GM13976 (cell line): ENCODE results near the gene GNG13.

Experiments
- DNase-seq: peaks from one replicate; pipeline ENCODE4 v3.0.0; 2012; ENCODE audit warnings: low spot score
- in situ Hi-C: fragments of 300-500 bp; cut with MboI; formaldehyde crosslinking; loops from one replicate; pipeline ENCODE4 v1.12.0; 2022; ENCODE audit warnings: low sequenced_read_pairs, mixed read lengths, inconsistent platforms; ENCODE audit not compliant: unreplicated experiment
- TF ChIP-seq, protein P1 (sequence below): IDR thresholded peaks from 2 replicates; pipeline ENCODE4 v1.5.1; 2012; ENCODE audit warnings: borderline replicate concordance, mild to moderate bottlenecking; ENCODE audit not compliant: insufficient read depth; ENCODE audit errors: extremely low read depth, missing control alignments, control extremely low read depth

GNG13 gene

GRCh38 chr16:766008-766819, 34.3 kb downstream of the GNG13 start:
- no peak for DNase-seq
- TF ChIP-seq, protein P1, sequence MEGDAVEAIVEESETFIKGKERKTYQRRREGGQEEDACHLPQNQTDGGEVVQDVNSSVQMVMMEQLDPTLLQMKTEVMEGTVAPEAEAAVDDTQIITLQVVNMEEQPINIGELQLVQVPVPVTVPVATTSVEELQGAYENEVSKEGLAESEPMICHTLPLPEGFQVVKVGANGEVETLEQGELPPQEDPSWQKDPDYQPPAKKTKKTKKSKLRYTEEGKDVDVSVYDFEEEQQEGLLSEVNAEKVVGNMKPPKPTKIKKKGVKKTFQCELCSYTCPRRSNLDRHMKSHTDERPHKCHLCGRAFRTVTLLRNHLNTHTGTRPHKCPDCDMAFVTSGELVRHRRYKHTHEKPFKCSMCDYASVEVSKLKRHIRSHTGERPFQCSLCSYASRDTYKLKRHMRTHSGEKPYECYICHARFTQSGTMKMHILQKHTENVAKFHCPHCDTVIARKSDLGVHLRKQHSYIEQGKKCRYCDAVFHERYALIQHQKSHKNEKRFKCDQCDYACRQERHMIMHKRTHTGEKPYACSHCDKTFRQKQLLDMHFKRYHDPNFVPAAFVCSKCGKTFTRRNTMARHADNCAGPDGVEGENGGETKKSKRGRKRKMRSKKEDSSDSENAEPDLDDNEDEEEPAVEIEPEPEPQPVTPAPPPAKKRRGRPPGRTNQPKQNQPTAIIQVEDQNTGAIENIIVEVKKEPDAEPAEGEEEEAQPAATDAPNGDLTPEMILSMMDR: no peak
- in situ Hi-C loops: no loop called here

DNA sequence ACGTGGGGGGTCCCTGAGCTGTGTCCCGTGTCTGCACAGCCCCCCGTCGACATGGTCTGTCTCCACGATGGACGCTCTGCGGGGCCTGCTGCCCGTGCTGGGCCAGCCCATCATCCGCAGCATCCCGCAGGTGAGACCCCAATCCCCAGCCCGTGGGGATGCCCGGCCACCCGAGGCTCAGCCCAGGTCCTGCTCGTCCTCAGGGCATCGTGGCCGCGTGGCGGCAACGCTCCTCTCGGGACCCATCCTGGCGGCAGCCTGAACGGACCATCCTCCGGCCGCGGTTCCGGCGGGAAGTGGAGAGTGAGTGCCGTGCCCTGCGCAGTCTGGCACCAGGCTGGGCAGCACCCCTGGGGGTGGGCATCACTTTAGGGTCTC, 35.1 kb downstream of the GNG13 start:
- TF ChIP-seq, protein P1: no peak
- no peak for DNase-seq
- in situ Hi-C loops: no loop called here

DNA sequence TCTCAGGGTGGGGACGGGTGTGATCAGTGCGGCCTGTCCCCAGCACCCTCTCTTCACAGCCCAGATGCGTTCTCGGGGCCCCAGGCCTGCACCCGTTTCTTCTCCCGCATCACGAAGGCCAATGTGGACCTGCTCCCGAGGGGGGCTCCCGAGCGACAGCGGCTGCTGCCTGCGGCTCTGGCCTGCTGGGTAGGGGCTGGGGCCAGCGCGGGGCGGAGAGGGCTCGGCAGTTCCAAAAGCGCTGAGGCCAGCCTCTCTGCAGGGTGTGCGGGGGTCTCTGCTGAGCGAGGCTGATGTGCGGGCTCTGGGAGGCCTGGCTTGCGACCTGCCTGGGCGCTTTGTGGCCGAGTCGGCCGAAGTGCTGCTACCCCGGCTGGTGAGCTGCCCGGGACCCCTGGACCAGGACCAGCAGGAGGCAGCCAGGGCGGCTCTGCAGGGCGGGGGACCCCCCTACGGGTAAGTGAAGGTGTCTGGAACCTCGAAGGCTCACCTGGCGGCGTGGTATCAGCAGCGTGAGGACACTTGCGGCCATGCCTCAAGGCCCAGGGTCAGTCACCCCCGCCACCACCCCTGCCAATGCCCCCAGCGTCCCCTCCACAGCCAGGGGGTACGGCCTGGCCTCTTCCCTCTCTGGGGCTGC, 35.6 kb downstream of the GNG13 start:
- TF ChIP-seq, protein P1: no peak
- in situ Hi-C loops: no loop called here
- DNase-seq: no peak

DNA sequence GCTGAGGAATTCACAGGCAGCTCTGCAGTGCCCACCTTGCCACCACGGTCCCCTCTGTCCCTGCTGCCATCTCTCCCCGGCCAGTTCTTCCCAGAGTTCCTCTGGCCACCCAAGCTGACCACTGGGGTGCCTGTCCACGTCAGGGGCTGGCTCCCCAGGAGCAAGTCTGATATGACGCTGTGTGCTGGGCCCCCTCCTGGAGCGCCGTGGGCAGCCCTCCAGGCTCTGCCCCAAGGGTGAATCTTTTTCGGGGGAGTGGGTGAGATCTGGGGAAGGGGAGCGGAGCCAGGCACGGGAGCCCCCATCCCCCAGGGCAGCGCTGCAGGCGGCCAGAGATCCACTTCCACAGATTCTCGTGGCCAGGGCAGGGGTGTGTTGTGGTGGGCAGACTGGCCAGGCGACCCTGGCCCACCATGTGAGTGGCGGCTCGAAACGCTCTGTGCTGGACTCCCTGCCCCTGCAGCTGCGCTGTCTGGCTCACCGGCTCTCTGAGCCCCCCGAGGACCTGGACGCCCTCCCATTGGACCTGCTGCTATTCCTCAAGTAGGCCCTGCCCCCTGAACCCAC, 36.3 kb downstream of the GNG13 start:
- TF ChIP-seq, protein P1: no peak
- DNase-seq: no peak
- in situ Hi-C loops: no loop called here

DNA sequence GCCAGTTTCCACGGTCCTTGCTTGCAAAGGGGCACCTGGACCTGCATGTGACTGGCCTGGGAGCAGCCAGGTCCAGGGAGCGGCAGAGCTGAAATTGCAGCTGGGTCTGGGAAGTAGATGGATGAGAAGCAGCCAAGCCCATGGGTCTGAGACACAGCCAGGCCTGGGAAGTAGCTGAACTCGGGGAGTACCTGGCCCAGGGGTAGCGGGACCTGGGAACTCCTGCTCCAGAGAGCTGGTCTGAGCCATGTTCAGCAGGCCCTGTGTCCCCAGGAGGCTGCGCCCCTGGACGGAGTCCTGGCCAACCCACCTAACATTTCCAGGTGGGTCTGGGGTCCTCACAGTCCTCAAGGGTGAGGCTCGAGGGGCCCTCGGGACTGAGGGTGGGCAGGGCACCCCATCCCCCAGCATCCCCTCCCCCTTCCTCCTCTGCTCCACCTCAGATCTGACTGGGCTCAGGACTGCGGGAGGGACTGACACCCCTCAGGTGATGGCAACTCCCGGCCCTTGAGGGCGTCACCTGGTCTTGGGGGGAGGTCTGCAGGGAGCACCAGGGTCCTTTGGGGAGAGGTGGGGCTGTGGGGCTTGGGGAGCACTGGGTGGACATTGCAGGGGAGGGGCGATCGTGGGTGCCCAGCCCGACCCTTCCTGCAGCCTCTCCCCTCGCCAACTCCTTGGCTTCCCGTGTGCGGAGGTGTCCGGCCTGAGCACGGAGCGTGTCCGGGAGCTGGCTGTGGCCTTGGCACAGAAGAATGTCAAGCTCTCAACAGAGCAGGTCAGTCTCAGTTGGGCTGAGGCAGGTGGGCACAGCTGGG, 37.0 kb downstream of the GNG13 start:
- no peak for DNase-seq
- TF ChIP-seq, protein P1: no peak
- in situ Hi-C loops: no loop called here

- TF ChIP-seq, protein P1: no peak
- DNase-seq: no peak
- in situ Hi-C loops: no loop called here
These were observed 37.8 kb downstream of the GNG13 start for GRCh38 chr16:762595-763268.
